Smooth muscle cell of trachea (primary cell): Measurements from ENCODE around the gene OR6C70. TPM values are rescaled to one million over a fixed set of nuclear protein-coding genes. Genes with fewer than 3 reads are reported as not detected.

ENCODE experiments used
- total RNA-seq: library from RNA; depleted of rRNA; stranded (reverse); fragments of >200 nt; gene quantifications from 2 replicates; pipeline ENCODE4 v1.2.1, GENCODE V29; 2014

The OR6C70 gene
- not detected in 2 replicates for total RNA-seq

DNA sequence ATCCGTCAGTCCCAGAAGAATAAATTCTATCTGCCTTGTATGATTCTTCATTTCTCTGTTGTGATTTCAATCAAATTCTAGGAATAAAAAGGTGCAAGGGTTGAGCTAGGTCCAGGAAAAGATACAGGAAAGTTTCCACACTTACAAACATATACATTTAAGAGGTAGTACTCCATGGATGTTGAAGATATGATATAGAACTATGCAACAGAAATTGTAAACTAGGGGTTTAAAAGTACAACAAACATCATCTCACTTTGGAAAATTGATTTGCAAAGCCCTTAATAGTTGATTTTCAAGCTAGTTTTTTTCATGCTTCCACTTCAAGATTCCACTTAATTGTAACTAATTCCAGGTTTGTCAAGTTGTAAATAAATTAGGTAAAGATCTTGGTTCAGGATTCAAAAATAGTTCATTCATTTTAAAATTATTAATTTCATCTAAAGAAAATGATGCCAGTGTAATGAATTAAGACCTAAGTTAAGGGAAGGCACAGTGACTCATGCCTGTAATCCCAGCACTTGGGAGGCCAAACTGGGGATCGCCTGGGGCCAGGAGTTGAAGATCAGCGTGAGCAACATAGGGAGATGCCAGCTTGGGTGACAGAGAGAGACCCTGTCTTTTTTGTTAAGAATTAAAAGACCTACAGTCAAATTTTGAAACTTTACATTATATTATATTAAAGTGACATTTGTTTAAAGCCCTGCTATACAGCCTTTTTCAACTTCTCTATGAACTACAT is at the start of gene OR6C70:
Gene OR6C70, minus strand, starts transcription at position 51 of the 742 bp plus-strand sequence. Its CDS starts 0 bp downstream, at position 51.

GRCh38 chr12:55492078-55492477 is 22.1 kb upstream of the OR6C70 start, which contains the start of gene OR6C68:
TSS of gene OR6C68 (plus strand) at chr12:55492378. CDS start at chr12:55492378, 0 bp downstream.

DNA sequence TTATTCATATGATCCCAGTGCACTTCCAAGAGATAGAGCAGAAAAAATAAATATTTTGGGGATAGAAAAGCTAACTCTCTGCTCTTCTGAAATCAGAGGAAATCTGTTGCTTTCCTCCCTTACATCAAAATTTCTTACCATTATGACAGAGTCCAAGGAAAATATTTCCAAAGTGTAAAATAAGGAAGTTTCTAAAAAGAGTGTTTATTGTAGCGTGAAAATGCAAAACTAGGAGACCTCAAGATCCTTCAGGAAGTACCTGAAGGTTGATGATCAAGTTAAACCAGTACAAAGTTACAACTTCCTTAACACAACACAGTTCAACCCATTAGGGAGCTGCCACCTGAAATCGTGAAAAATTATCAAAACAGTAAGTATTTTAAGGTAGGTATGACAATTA is 26.2 kb downstream of the OR6C70 start, which contains the start of gene OR6C2:
Gene OR6C2, plus strand, starts transcription at position 301 of the 400 bp plus-strand sequence. CDS start 8,138 bp downstream, outside the sequence.

DNA sequence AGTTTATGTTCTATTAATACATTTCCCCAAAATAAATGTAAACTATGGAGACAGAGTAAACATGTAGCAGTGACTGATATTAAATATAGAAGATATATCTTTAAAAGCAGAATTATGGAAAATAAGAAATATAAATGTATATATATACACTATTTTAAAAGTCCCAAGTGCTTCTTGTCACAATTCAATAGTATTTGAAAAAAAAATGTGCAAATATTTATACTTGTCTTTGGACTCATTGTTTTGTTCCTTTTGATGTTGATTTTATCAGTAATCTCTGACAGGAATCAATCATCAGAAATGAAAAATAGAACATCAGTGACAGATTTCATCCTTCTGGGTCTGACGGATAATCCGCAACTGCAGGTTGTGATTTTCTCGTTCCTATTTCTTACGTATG is 44.0 kb downstream of the OR6C70 start, which contains the start of gene OR6C76:
Gene OR6C76, plus strand, starts transcription at position 301 of the 400 bp plus-strand sequence. Its CDS starts 0 bp downstream, at position 301.

Other genes with a start within 250 kb of the OR6C70 start
- gene OR10A7, start 249.1 kb downstream of the OR6C70 start, total RNA-seq: not detected in 2 replicates
- gene OR6C74, start 225.5 kb downstream of the OR6C70 start, total RNA-seq: not detected in 2 replicates
- gene OR6C6, start 173.6 kb downstream of the OR6C70 start, total RNA-seq: not detected in 2 replicates
- gene OR6C1, start 155.8 kb downstream of the OR6C70 start, total RNA-seq: not detected in 2 replicates
- not detected in 2 replicates for gene OR6C3, start 139.4 kb downstream of the OR6C70 start, total RNA-seq
- not detected in 2 replicates for gene OR6C75, start 107.2 kb downstream of the OR6C70 start, total RNA-seq
- gene OR6C65, start 69.6 kb downstream of the OR6C70 start, total RNA-seq: not detected in 2 replicates
- gene OR6C76, start 43.9 kb downstream of the OR6C70 start, total RNA-seq: not detected in 2 replicates
- gene OR6C2, start 26.1 kb downstream of the OR6C70 start, total RNA-seq: not detected in 2 replicates
- not detected in 2 replicates for gene OR6C68, start 22.2 kb upstream of the OR6C70 start, total RNA-seq
- not detected in 2 replicates for gene OR6C4, start 79.5 kb upstream of the OR6C70 start, total RNA-seq
- gene OR2AP1, start 102.3 kb upstream of the OR6C70 start, total RNA-seq: not detected in 2 replicates
- not detected in 2 replicates for gene OR10P1, start 166.8 kb upstream of the OR6C70 start, total RNA-seq
- gene ITGA7, start 237.8 kb upstream of the OR6C70 start, total RNA-seq: 55.0 and 68.8 TPM in 2 replicates
- 62.9 and 118 TPM in 2 replicates for gene BLOC1S1, start 245.9 kb upstream of the OR6C70 start, total RNA-seq